Neural crest cell (in vitro differentiated cells): ENCODE data around the gene ZNF609. TPM values are rescaled to one million over a fixed set of nuclear protein-coding genes. Genes with fewer than 3 reads are reported as not detected.

Experiments used
- DNase-seq: peaks from one replicate; pipeline ENCODE4 v3.0.0; 2021; ENCODE audit warnings: low read depth, mixed read lengths, low spot score
- H3K27ac Mint-ChIP-seq: one replicate; pipeline ENCODE4 v1.8.0; 2021; ENCODE audit warnings: mild to moderate bottlenecking, mixed read lengths; ENCODE audit not compliant: unreplicated experiment
- H3K27me3 Mint-ChIP-seq: 2 replicates; pipeline ENCODE4 v1.8.0; 2021; ENCODE audit warnings: low read depth, mild to moderate bottlenecking, mixed read lengths
- H3K36me3 Mint-ChIP-seq: 2 replicates; pipeline ENCODE4 v1.8.0; 2021; ENCODE audit warnings: low read depth, mild to moderate bottlenecking, mixed read lengths
- H3K4me1 Mint-ChIP-seq: 2 replicates; pipeline ENCODE4 v1.8.0; 2021; ENCODE audit warnings: mixed read lengths
- H3K4me3 Mint-ChIP-seq: one replicate; pipeline ENCODE4 v1.8.0; 2021; ENCODE audit warnings: mild to moderate bottlenecking, mixed read lengths
- H3K9me3 Mint-ChIP-seq: 2 replicates; pipeline ENCODE4 v1.8.0; 2021; ENCODE audit warnings: mixed read lengths
- CTCF ChIP-seq: fragments of 200-600 bp; sonication (generic); conservative IDR thresholded peaks from 2 replicates; pipeline ENCODE4 v1.5.0; 2021; ENCODE audit warnings: antibody characterized with exemption, mild to moderate bottlenecking
- total RNA-seq: library from RNA; stranded (reverse); gene quantifications from 2 replicates; pipeline ENCODE4 v1.2.1, GENCODE V29; 2021

Gene ZNF609
- total RNA-seq, 1 donor from 2014 or later, result 43.0 TPM

DNA sequence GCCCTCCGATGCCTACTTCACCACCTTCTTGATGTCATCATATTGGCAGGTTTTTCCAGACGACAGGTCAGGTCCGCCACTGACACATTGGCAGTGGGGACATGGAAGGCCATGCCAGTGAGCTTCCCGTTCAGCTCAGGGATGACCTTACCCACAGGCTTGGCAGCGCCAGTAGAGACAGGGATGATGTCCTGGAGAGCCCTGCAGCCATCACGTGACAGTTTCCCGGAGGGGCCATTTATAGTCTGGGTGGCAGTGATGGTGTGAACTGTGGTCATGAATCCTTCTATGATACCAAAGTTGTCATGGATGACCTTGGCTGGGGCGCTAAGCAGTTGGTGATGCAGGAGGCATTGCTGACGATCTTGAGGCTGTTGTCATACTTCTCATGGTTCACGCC, 68.5 kb downstream of the ZNF609 start:
- DNase-seq, result no peak
- TF ChIP-seq CTCF, result no peak
- H3K4me3 Mint-ChIP-seq, result no peak overlapping the region
- no peaks in the 10 kb centered on the region for H3K27me3 Mint-ChIP-seq
- H3K9me3 Mint-ChIP-seq, result no peaks in the 10 kb centered on the region
- H3K36me3 Mint-ChIP-seq, result peaks cover 2% of the 10 kb centered on the region
- peaks cover 30% of the 10 kb centered on the region for H3K4me1 Mint-ChIP-seq
- no peak overlapping the region for H3K27ac Mint-ChIP-seq

DNA sequence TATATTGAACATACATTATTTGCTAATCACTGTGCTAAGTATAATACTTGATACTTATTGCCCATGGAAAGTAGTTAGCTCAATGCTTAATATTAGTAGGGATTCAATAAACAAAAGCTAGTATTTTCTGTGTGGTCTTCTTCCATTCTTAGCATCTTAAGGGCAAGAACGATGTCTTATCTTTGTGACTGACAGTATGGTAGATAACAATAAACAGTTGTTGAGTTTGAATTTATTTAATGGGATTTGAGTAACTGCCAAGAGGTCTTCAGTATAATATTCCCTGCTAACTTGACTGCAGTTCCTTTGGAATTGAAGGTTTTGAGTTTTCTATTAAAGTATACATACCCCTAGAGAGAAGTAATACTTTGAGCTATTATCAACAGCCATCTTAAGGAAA, 70.1 kb downstream of the ZNF609 start:
- no peak overlapping the region for H3K27ac Mint-ChIP-seq
- peaks cover 2% of the 10 kb centered on the region for H3K36me3 Mint-ChIP-seq
- peaks cover 23% of the 10 kb centered on the region for H3K4me1 Mint-ChIP-seq
- no peaks in the 10 kb centered on the region for H3K27me3 Mint-ChIP-seq
- TF ChIP-seq CTCF, result no peak
- H3K4me3 Mint-ChIP-seq, result no peak overlapping the region
- DNase-seq, result no peak
- H3K9me3 Mint-ChIP-seq, result no peaks in the 10 kb centered on the region

DNA sequence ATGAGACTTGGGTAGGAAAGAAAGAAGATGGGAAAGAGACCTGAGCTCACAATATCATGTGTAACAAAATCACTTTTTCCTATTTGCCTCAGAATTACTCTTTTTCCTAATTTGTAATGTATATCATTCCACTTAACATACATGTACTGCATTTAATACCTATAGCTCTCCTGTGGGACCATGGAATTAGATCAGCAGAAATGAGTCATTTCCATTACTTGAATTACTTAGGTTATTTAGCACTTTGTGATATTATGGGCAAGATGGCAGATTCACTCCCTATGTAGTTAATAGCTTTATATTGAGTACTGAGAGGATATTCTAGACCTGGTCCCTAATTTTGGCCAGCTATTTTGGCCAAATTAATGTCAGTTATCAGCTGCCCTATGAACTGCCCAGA, 70.5 kb downstream of the ZNF609 start:
- Mint-ChIP-seq H3K27me3 (no peaks in the 10 kb centered on the region), H3K4me3 (no peak overlapping the region), H3K9me3 (no peaks in the 10 kb centered on the region), H3K36me3 (peaks cover 2% of the 10 kb centered on the region), H3K4me1 (peaks cover 21% of the 10 kb centered on the region), H3K27ac (no peak overlapping the region)
- no peak for TF ChIP-seq CTCF
- DNase-seq, result no peak

- DNase-seq, result no peak
- Mint-ChIP-seq H3K36me3 (peaks cover 2% of the 10 kb centered on the region), H3K4me1 (peaks cover 21% of the 10 kb centered on the region), H3K27ac (no peak overlapping the region), H3K4me3 (no peak overlapping the region), H3K27me3 (no peaks in the 10 kb centered on the region), H3K9me3 (no peaks in the 10 kb centered on the region)
- TF ChIP-seq CTCF, result no peak
Observed at GRCh38 chr15:64532521-64533315, 72.3 kb downstream of the ZNF609 start.

DNA sequence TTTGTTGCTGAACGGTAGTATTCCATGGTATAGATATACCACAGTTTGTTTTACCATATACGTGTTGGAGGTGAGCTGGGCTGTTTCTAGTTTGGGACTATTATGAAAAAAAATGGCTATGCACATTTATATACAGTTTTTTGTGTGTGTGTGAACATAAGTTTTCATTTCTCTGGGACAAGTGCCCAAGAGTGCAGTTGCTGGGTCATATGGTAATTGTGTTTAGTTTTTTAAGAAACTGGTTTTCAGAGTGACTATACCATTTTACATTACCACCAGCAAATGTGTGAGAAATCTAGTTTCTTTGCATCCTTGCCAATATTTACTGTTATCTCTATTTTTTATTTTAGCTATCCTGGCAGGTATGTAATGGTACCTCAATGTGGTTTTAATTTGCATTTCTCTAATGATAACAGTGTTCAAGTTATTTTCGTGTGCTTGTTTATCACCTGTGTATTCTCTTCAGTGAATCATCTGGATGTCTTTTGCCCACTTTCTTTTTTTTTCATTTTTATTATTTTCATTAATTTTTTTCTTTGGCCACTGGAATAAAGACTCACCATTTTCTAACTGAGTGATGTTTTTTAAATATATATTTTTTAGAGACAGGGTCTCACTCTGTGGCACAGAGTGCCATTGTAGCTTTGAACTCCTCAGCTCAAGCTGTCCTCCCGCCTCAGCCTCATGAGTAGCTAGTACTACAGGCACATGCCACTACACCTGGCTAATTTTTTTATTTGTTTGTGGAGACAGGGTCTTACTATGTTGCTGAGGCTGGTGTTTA, 75.3 kb downstream of the ZNF609 start:
- H3K27ac Mint-ChIP-seq, result no peak overlapping the region
- TF ChIP-seq CTCF, result no peak
- no peak overlapping the region for H3K4me3 Mint-ChIP-seq
- no peak for DNase-seq
- no peaks in the 10 kb centered on the region for H3K36me3 Mint-ChIP-seq
- H3K27me3 Mint-ChIP-seq, result no peaks in the 10 kb centered on the region
- H3K4me1 Mint-ChIP-seq, result peaks cover 20% of the 10 kb centered on the region
- H3K9me3 Mint-ChIP-seq, result peaks cover 3% of the 10 kb centered on the region
